Neural crest cell (in vitro differentiated cells): ENCODE results near the gene TANC1. TPM values are rescaled to one million over a fixed set of nuclear protein-coding genes. Genes with fewer than 3 reads are reported as not detected.

Experiments
- DNase-seq: peaks from one replicate; pipeline ENCODE4 v3.0.0; 2021; ENCODE audit warnings: low read depth, mixed read lengths, low spot score
- H3K27ac Mint-ChIP-seq: one replicate; pipeline ENCODE4 v1.8.0; 2021; ENCODE audit warnings: mild to moderate bottlenecking, mixed read lengths; ENCODE audit not compliant: unreplicated experiment
- H3K27me3 Mint-ChIP-seq: 2 replicates; pipeline ENCODE4 v1.8.0; 2021; ENCODE audit warnings: low read depth, mild to moderate bottlenecking, mixed read lengths
- H3K36me3 Mint-ChIP-seq: 2 replicates; pipeline ENCODE4 v1.8.0; 2021; ENCODE audit warnings: low read depth, mild to moderate bottlenecking, mixed read lengths
- H3K4me1 Mint-ChIP-seq: 2 replicates; pipeline ENCODE4 v1.8.0; 2021; ENCODE audit warnings: mixed read lengths
- H3K4me3 Mint-ChIP-seq: one replicate; pipeline ENCODE4 v1.8.0; 2021; ENCODE audit warnings: mild to moderate bottlenecking, mixed read lengths
- H3K9me3 Mint-ChIP-seq: 2 replicates; pipeline ENCODE4 v1.8.0; 2021; ENCODE audit warnings: mixed read lengths
- total RNA-seq: library from RNA; stranded (reverse); gene quantifications from 2 replicates; pipeline ENCODE4 v1.2.1, GENCODE V29; 2021
- TF ChIP-seq, protein P1 (sequence below): fragments of 200-600 bp; sonication (generic); conservative IDR thresholded peaks from 2 replicates; pipeline ENCODE4 v1.5.0; 2021; ENCODE audit warnings: antibody characterized with exemption, mild to moderate bottlenecking

TANC1 gene
- total RNA-seq, 1 donor from 2014 or later: 13.2 TPM

DNA sequence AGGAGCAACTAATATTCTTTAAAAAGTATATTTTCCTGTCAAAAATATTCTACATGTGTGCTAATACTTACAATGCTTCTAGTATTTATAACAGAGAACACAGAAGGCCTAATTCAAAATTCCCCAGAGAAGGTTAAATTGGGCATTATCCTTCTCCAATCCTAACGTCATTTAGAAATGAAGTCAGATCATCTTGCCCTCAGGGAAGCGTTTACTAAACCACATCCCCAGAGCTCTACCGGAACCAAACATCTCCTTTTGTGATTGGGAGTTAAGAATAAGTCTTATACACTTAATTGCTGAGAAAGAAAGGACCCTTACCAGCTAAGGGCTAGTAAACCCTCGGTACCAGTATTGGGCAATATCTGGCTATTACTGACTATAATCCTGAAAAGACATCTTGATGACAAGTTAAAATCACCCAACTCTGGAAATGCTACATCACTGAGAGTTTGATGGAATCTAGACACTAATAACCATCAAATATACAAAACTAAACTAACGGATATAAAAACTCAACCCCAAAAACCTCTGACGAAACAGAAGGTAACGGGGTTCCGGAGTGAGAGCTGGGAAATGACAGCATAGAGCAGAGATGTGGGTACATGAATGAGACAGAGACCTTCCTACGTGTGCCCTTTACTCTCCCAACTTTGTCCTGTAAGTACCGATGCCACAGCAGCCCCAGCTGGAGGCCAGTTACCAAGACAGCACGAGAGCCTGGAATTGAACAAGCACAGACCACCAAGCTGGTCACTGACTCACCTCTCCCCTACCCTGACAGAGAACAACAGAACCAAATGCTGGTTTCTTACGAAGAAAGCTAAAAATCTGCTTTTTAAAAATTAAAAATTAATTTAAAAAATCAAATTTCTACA lies 283.1 kb downstream of the TANC1 start:
- peaks cover 25% of the 10 kb centered on the region for H3K36me3 Mint-ChIP-seq

DNA sequence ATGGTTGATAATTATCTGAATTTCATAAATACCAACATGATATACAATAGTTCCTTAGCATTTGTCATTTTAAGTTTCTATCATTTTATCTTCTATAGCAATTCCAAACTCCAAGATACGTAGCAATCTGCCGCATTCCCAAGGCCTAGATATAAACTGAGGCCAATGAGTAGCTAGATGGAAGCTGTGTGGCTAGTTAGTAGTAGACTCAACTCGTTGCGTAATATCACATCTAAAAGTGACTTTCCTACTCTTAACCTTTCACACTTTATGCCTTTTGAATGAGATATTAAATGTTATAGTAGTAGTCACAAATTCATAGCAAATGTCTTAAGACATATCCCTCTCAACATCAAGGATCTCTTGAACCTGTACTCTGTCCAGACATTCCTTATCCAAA lies 284.5 kb downstream of the TANC1 start:
- Mint-ChIP-seq H3K27ac (no peak overlapping the region), H3K27me3 (no peaks in the 10 kb centered on the region), H3K4me1 (no peaks in the 10 kb centered on the region), H3K36me3 (peaks cover 15% of the 10 kb centered on the region), H3K4me3 (no peak overlapping the region), H3K9me3 (peaks cover 3% of the 10 kb centered on the region)
- DNase-seq: no peak
- TF ChIP-seq, protein P1, sequence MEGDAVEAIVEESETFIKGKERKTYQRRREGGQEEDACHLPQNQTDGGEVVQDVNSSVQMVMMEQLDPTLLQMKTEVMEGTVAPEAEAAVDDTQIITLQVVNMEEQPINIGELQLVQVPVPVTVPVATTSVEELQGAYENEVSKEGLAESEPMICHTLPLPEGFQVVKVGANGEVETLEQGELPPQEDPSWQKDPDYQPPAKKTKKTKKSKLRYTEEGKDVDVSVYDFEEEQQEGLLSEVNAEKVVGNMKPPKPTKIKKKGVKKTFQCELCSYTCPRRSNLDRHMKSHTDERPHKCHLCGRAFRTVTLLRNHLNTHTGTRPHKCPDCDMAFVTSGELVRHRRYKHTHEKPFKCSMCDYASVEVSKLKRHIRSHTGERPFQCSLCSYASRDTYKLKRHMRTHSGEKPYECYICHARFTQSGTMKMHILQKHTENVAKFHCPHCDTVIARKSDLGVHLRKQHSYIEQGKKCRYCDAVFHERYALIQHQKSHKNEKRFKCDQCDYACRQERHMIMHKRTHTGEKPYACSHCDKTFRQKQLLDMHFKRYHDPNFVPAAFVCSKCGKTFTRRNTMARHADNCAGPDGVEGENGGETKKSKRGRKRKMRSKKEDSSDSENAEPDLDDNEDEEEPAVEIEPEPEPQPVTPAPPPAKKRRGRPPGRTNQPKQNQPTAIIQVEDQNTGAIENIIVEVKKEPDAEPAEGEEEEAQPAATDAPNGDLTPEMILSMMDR: no peak

More for the DNA sequence above, 283.1 kb downstream of the TANC1 start:
- no peaks in the 10 kb centered on the region for H3K27me3 Mint-ChIP-seq
- no peak overlapping the region for H3K4me3 Mint-ChIP-seq
- H3K9me3 Mint-ChIP-seq: peaks cover 3% of the 10 kb centered on the region
- no peak for DNase-seq
- TF ChIP-seq, protein P1: no peak
- H3K27ac Mint-ChIP-seq: no peak overlapping the region
- no peaks in the 10 kb centered on the region for H3K4me1 Mint-ChIP-seq

DNA sequence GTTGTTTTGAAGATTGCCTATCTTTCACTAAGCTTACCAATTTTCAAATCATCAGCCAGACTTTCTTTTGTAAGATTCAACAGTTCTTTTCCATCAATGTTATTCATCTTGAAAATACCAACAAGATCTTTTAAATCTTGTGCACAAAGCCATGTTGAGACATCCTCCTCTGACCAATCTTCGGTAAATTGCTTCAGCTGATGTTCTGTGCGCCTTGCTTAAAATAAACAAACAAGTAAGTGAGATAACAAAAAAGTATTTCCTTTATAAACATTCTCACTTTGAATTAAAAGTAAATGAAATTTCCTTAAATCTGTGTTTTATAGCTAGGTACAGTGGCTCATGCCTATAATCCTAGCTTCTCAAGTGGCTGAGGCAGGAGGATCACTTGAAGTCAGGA lies 287.7 kb downstream of the TANC1 start:
- DNase-seq: no peak
- H3K27ac Mint-ChIP-seq: no peak overlapping the region
- H3K9me3 Mint-ChIP-seq: peaks cover 3% of the 10 kb centered on the region
- no peaks in the 10 kb centered on the region for H3K27me3 Mint-ChIP-seq
- no peak overlapping the region for H3K4me3 Mint-ChIP-seq
- H3K36me3 Mint-ChIP-seq: peaks cover 11% of the 10 kb centered on the region
- H3K4me1 Mint-ChIP-seq: no peaks in the 10 kb centered on the region
- TF ChIP-seq, protein P1: no peak

DNA sequence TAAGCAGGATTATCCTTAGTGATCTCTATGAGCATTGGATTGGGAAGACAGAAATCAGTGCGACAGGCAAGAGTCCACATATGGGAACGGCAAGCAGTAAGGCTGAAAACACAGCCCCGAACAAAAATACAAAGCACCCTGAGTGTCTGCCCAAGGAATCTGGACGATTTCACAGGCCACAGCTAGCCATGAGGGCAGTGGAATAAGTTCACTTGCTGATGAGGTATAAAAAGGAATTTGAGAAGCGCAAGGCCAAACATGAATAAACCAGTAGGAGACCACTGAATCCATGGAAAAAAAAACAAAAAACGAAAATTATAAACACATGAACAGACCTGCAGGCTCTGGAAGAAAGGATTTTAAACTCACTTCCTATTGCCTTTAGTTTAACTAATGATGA lies 293.8 kb downstream of the TANC1 start:
- Mint-ChIP-seq H3K4me3 (no peak overlapping the region), H3K9me3 (no peaks in the 10 kb centered on the region), H3K27me3 (no peaks in the 10 kb centered on the region), H3K27ac (no peak overlapping the region), H3K36me3 (peaks cover 3% of the 10 kb centered on the region), H3K4me1 (no peaks in the 10 kb centered on the region)
- TF ChIP-seq, protein P1: no peak
- no peak for DNase-seq

DNA sequence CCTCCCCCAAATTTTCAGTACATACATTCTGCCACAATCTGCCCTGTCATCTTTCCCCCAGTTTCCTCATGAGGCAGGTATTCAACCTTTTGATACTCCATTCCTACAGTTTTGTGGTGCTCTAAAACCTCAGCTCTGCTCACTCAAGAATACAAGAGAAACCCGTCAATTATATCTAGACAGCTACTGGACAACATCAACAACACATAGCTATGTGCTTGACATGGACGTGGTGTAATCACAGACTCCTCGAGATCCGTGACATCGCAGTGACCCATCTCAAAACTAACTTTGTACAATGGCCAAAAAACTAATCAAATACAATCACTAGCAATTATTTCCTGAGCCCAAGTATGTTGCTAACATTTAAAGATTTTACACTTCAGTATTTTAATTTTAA lies 294.5 kb downstream of the TANC1 start:
- TF ChIP-seq, protein P1: no peak
- Mint-ChIP-seq H3K4me3 (no peak overlapping the region), H3K4me1 (no peaks in the 10 kb centered on the region), H3K9me3 (no peaks in the 10 kb centered on the region), H3K27ac (no peak overlapping the region), H3K27me3 (no peaks in the 10 kb centered on the region), H3K36me3 (peaks cover 3% of the 10 kb centered on the region)
- no peak for DNase-seq
